GM21423 (cell line): Measurements from ENCODE around the gene MSRB3.

Experiments used
- ATAC-seq: cut with Tn5 transposase; IDR thresholded peaks from one replicate; pipeline ENCODE4 v1.9.1; 2021; ENCODE audit warnings: mild to moderate bottlenecking, moderate library complexity; ENCODE audit not compliant: unreplicated experiment

MSRB3 gene

GRCh38 chr12:65324056-65324455 is 45.6 kb downstream of the MSRB3 start:
- ATAC-seq: no peak

GRCh38 chr12:65324551-65324950 is 46.1 kb downstream of the MSRB3 start:
- no peak for ATAC-seq

- ATAC-seq: no peak
Measured at GRCh38 chr12:65325183-65325582, 46.7 kb downstream of the MSRB3 start.

GRCh38 chr12:65326616-65327015 is 48.1 kb downstream of the MSRB3 start:
- ATAC-seq: no peak

GRCh38 chr12:65327207-65328076 is 49.0 kb downstream of the MSRB3 start:
- no peak for ATAC-seq

GRCh38 chr12:65329721-65330120 is 51.2 kb downstream of the MSRB3 start:
- no peak for ATAC-seq

GRCh38 chr12:65330331-65330730 is 51.8 kb downstream of the MSRB3 start:
- no peak for ATAC-seq

GRCh38 chr12:65331456-65331855 is 53.0 kb downstream of the MSRB3 start:
- no peak for ATAC-seq

- ATAC-seq: no peak
Measured at GRCh38 chr12:65333649-65334048, 55.2 kb downstream of the MSRB3 start.

- no peak for ATAC-seq
Measured at GRCh38 chr12:65334521-65334920, 56.0 kb downstream of the MSRB3 start.

GRCh38 chr12:65335021-65335714 is 56.7 kb downstream of the MSRB3 start:
- no peak for ATAC-seq

GRCh38 chr12:65335981-65336380 is 57.5 kb downstream of the MSRB3 start:
- no peak for ATAC-seq

- no peak for ATAC-seq
Measured at GRCh38 chr12:65339161-65339560, 60.7 kb downstream of the MSRB3 start.

GRCh38 chr12:65343230-65343629 is 64.7 kb downstream of the MSRB3 start:
- no peak for ATAC-seq

- no peak for ATAC-seq
Measured at GRCh38 chr12:65343801-65344200, 65.3 kb downstream of the MSRB3 start.

GRCh38 chr12:65355461-65355860 is 77.0 kb downstream of the MSRB3 start:
- no peak for ATAC-seq

- ATAC-seq: no peak
Measured at GRCh38 chr12:65362234-65363031, 84.0 kb downstream of the MSRB3 start.

- ATAC-seq: no peak
Measured at GRCh38 chr12:65364046-65364445, 85.6 kb downstream of the MSRB3 start.

- ATAC-seq: no peak
Measured at GRCh38 chr12:65367396-65367795, 88.9 kb downstream of the MSRB3 start.

GRCh38 chr12:65368055-65368454 is 89.6 kb downstream of the MSRB3 start:
- ATAC-seq: no peak

- no peak for ATAC-seq
Measured at GRCh38 chr12:65372574-65372973, 94.1 kb downstream of the MSRB3 start.
